Neural cell (in vitro differentiated cells): ENCODE measurements around the gene PLXNA4. TPM values are rescaled to one million over a fixed set of nuclear protein-coding genes. Genes with fewer than 3 reads are reported as not detected.

ENCODE experiments used
- H2AFZ ChIP-seq: fragments of 200-600, 300-800 bp; sonication (generic), shearing (Covaris generic); 2 replicates; pipeline ENCODE4 v1.6.0; 2014; ENCODE audit warnings: low read depth, mild to moderate bottlenecking, antibody characterized with exemption, low read length, moderate library complexity
- H3F3A ChIP-seq: fragments of 200-600 bp; shearing (Covaris generic); 2 replicates; pipeline ENCODE4 v1.6.1; 2016; ENCODE audit warnings: mild to moderate bottlenecking, moderate library complexity, mixed read lengths, antibody characterized with exemption, low read length; ENCODE audit not compliant: insufficient read depth, poor library complexity, severe bottlenecking
- H3K27ac ChIP-seq: fragments of 200-600, 300-800 bp; sonication (generic), shearing (Covaris generic); 2 replicates; pipeline ENCODE4 v1.5.1; 2014; ENCODE audit warnings: mild to moderate bottlenecking, low read length, moderate library complexity
- H3K27me3 ChIP-seq: fragments of 300-800, 200-600 bp; sonication (generic), shearing (Covaris generic); 2 replicates; pipeline ENCODE4 v1.6.0; 2014; ENCODE audit warnings: mild to moderate bottlenecking, low read depth, low read length, moderate library complexity; ENCODE audit not compliant: insufficient read depth
- H3K36me3 ChIP-seq: fragments of 300-800, 200-600 bp; sonication (generic), shearing (Covaris generic); 2 replicates; pipeline ENCODE4 v1.5.1; 2014; ENCODE audit warnings: mild to moderate bottlenecking, antibody characterized with exemption, low read length, moderate library complexity; ENCODE audit not compliant: insufficient read depth
- H3K4me2 ChIP-seq: fragments of 300-800, 200-600 bp; sonication (generic), shearing (Covaris generic); 2 replicates; pipeline ENCODE4 v1.6.0; 2014; ENCODE audit warnings: mild to moderate bottlenecking, low read length
- H3K4me3 ChIP-seq: fragments of 300-800, 200-600 bp; sonication (generic), shearing (Covaris generic); 2 replicates; pipeline ENCODE4 v1.5.1; 2014; ENCODE audit warnings: mild to moderate bottlenecking, low read length, moderate library complexity
- H3K79me2 ChIP-seq: fragments of 200-600 bp; shearing (Covaris generic); replicated peaks from 2 replicates; pipeline ENCODE4 v1.6.0; 2014; ENCODE audit warnings: mild to moderate bottlenecking, low read length, moderate library complexity; ENCODE audit not compliant: insufficient read depth
- H3K9ac ChIP-seq: fragments of 300-800, 200-600 bp; sonication (generic), shearing (Covaris generic); 2 replicates; pipeline ENCODE4 v1.6.1; 2016; ENCODE audit warnings: mild to moderate bottlenecking, low read length, mixed read lengths
- H3K9me2 ChIP-seq: fragments of 200-600 bp; shearing (Covaris generic); 2 replicates; pipeline ENCODE4 v1.6.1; 2016; ENCODE audit warnings: mild to moderate bottlenecking, low read length, mixed read lengths; ENCODE audit not compliant: insufficient read depth
- H3K9me3 ChIP-seq: fragments of 200-600, 300-800 bp; sonication (generic), shearing (Covaris generic); 2 replicates; pipeline ENCODE4 v1.6.1; 2016; ENCODE audit warnings: mild to moderate bottlenecking, mixed run types, low read length, moderate library complexity, mixed read lengths
- H4K20me1 ChIP-seq: fragments of 200-600 bp; shearing (Covaris generic); 2 replicates; pipeline ENCODE4 v1.6.1; 2016; ENCODE audit warnings: mild to moderate bottlenecking, mixed run types; ENCODE audit not compliant: insufficient read depth
- EP300 ChIP-seq: fragments of 450-650 bp; conservative IDR thresholded peaks from 2 replicates; pipeline ENCODE4 v1.6.1; 2014; ENCODE audit warnings: antibody characterized with exemption, mild to moderate bottlenecking, moderate library complexity; ENCODE audit not compliant: poor library complexity, severe bottlenecking
- EZH2 ChIP-seq: fragments of 200-600, 300-800 bp; shearing (Covaris generic), sonication (generic); IDR thresholded peaks from 2 replicates; pipeline ENCODE4 v1.6.1; 2014; ENCODE audit warnings: antibody characterized with exemption, low read length, borderline replicate concordance, mild to moderate bottlenecking; ENCODE audit not compliant: insufficient read depth, poor library complexity, severe bottlenecking
- MXI1 ChIP-seq: fragments of 450-650 bp; conservative IDR thresholded peaks from 2 replicates; pipeline ENCODE4 v1.6.1; 2014; ENCODE audit warnings: antibody characterized with exemption, mild to moderate bottlenecking; ENCODE audit not compliant: poor library complexity, severe bottlenecking
- POLR2AphosphoS5 ChIP-seq: IDR thresholded peaks from 2 replicates; pipeline ENCODE4 v1.6.1; 2012
- RAD21 ChIP-seq: fragments of 450-650 bp; conservative IDR thresholded peaks from 2 replicates; pipeline ENCODE4 v1.6.1; 2014; ENCODE audit warnings: antibody characterized with exemption, mild to moderate bottlenecking, moderate library complexity
- REST ChIP-seq: IDR thresholded peaks from 2 replicates; pipeline ENCODE4 v1.6.1; 2012; ENCODE audit warnings: borderline replicate concordance
- SMC3 ChIP-seq: fragments of 450-650 bp; conservative IDR thresholded peaks from 2 replicates; pipeline ENCODE4 v1.6.1; 2014; ENCODE audit warnings: antibody characterized with exemption, mild to moderate bottlenecking, moderate library complexity; ENCODE audit not compliant: poor library complexity
- TAF1 ChIP-seq: IDR thresholded peaks from 2 replicates; pipeline ENCODE4 v1.6.1; 2012; ENCODE audit warnings: low read depth
- polyA plus RNA-seq: library from polyadenylated mRNA; depleted of rRNA; stranded (reverse); fragments of >200 nt; gene quantifications from 2 replicates; pipeline ENCODE4 v1.2.3, GENCODE V29; 2014
- TF ChIP-seq, protein P1 (sequence below): fragments of 450-650 bp; IDR thresholded peaks from 2 replicates; pipeline ENCODE4 v1.5.1; 2014; ENCODE audit warnings: antibody characterized with exemption, mild to moderate bottlenecking, moderate library complexity; ENCODE audit not compliant: poor library complexity, severe bottlenecking

Gene PLXNA4
- polyA plus RNA-seq, 1 donor from 2014 or later, result 7.2 TPM

DNA sequence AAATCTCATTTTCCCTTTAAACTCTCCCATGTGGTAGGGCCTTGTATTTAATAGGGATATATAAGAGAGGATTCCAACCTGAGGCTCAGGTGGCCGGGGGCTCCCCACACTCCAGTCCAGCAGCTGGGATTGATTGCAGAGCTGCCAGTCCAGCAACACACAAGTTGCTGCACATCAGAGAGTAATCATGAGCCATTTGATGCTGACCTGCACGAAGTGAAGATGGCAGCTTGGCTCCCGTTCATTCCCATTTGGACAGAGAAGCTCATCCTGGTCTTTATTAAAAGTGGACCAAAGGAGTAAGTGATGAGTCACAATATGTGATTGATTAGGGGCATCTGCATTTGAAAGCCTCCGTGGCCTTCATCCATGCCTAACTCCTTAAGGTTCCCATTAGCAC, 202.4 kb downstream of the PLXNA4 start:
- Histone ChIP-seq H3K27ac (no peak overlapping the region), H3K4me3 (no peak overlapping the region), H3K9me2 (no peaks in the 10 kb centered on the region), H3K9me3 (no peaks in the 10 kb centered on the region), H3K27me3 (no peaks in the 10 kb centered on the region), H3K4me2 (no peak overlapping the region), H3K9ac (no peak overlapping the region), H3K79me2 (no peaks in the 10 kb centered on the region), H2AFZ (no peak overlapping the region), H4K20me1 (no peaks in the 10 kb centered on the region), H3K36me3 (no peaks in the 10 kb centered on the region), H3F3A (no peaks in the 10 kb centered on the region)
- TF ChIP-seq EZH2, result no peak
- TF ChIP-seq RAD21, result no peak
- TF ChIP-seq REST, result no peak
- TF ChIP-seq MXI1, result no peak

- Histone ChIP-seq H2AFZ (no peak overlapping the region), H3K27me3 (no peaks in the 10 kb centered on the region), H3K4me2 (no peak overlapping the region), H3K9me3 (no peaks in the 10 kb centered on the region), H3F3A (no peaks in the 10 kb centered on the region), H3K9ac (no peak overlapping the region), H3K36me3 (no peaks in the 10 kb centered on the region), H3K79me2 (no peaks in the 10 kb centered on the region), H3K27ac (no peak overlapping the region), H4K20me1 (no peaks in the 10 kb centered on the region), H3K4me3 (no peak overlapping the region), H3K9me2 (no peaks in the 10 kb centered on the region)
- TF ChIP-seq POLR2AphosphoS5 (no peak), EZH2 (no peak), TAF1 (no peak), MXI1 (no peak), RAD21 (no peak), REST (no peak), SMC3 (no peak), EP300 (no peak)
- TF ChIP-seq, protein P1, sequence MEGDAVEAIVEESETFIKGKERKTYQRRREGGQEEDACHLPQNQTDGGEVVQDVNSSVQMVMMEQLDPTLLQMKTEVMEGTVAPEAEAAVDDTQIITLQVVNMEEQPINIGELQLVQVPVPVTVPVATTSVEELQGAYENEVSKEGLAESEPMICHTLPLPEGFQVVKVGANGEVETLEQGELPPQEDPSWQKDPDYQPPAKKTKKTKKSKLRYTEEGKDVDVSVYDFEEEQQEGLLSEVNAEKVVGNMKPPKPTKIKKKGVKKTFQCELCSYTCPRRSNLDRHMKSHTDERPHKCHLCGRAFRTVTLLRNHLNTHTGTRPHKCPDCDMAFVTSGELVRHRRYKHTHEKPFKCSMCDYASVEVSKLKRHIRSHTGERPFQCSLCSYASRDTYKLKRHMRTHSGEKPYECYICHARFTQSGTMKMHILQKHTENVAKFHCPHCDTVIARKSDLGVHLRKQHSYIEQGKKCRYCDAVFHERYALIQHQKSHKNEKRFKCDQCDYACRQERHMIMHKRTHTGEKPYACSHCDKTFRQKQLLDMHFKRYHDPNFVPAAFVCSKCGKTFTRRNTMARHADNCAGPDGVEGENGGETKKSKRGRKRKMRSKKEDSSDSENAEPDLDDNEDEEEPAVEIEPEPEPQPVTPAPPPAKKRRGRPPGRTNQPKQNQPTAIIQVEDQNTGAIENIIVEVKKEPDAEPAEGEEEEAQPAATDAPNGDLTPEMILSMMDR, result no peak
Observed at GRCh38 chr7:132373041-132373440, 203.2 kb downstream of the PLXNA4 start.
